ENCODE data around the gene ERC1.

Gene ERC1
- 28.3 to 90.6 (median 47.3) reads per million in 18 experiments for total RNA-seq

DNA sequence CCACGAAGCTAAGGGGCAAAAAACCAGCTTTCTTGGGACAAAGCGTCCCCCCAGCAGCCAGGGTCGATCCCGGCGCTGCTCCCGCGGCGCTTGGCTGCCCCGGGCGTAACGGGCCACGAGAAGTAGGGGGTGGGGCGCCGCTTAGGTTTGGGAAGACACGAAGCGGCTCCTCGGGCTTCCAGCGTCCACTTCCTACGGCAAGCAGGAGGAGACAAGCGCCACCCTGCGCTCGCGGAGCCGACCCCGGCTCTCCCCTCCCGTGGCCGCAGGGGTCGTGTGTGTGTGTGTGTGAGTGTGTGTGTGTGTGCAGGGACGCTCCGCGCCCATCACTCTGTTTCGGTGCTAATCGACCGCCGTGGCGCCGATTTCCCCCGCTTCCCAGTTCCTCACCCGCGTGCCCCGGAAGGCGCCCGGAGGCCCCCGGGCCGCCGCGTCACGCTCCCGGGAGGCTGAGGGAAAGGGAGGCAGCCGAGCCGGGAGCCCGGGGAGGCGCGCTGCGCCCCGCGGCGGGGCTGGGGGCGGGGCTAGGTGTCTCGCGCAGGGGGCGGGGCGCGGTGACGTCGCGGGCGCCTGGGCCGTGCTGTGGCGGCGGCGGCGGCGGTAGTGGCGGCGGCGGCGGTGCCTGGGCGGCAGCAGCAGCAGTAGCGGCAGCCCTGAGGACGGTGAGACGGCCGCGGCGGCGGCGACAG is at the start of gene ERC1:
Gene ERC1, plus strand, starts transcription at position 563 of the 689 bp plus-strand sequence. CDS start 36,681 bp downstream, outside the sequence.
- peak; percentile 76 to 90 for DNase-seq

GRCh38 chr12:943051-943450 is 48.0 kb upstream of the ERC1 start:
- no peak for DNase-seq

GRCh38 chr12:944211-944610 is 46.8 kb upstream of the ERC1 start:
- DNase-seq = peak; percentile 16 to 68

DNA sequence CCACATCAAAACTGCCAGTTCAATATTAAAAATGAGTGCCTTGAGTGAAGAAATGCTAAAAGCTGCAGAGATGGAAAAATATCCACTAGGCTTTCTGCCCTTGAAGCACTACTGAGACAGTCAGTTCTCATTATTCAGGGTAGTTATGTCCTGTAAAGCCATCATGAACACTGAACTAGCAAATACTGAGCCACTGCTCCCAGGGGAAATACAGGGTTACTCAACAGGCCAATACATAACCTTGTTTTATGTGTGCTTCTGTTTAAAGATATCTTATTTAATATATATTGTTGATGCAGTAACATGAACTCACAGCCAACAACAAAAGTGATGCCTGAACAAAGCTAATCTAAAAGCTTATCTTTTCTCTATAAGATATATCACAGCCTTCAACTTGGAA is 44.8 kb upstream of the ERC1 start:
- DNase-seq = peak in 1 of 2 donors; percentile 20

- DNase-seq = peak; percentile 26 to 42
Observed at GRCh38 chr12:946631-947030, 44.4 kb upstream of the ERC1 start.

DNA sequence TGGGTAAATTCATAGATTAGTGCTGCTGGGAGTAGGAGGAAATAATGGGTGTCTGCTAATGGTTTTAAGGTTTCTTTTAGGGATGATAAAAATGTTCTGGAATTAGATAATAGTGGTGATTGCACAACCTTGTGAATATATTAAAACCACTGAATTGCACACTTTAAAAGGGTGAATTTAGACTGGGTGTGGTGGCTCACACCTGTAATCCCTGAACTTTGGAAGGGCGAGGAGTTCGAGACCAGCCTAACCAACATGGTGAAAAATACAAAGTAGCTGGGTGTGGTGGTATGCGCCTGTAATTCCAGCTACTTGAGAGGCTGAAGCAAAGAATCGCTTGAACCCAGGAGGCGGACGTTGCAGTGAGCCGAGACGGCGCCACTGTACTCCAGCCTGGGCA is 42.8 kb upstream of the ERC1 start:
- DNase-seq = no peak

DNA sequence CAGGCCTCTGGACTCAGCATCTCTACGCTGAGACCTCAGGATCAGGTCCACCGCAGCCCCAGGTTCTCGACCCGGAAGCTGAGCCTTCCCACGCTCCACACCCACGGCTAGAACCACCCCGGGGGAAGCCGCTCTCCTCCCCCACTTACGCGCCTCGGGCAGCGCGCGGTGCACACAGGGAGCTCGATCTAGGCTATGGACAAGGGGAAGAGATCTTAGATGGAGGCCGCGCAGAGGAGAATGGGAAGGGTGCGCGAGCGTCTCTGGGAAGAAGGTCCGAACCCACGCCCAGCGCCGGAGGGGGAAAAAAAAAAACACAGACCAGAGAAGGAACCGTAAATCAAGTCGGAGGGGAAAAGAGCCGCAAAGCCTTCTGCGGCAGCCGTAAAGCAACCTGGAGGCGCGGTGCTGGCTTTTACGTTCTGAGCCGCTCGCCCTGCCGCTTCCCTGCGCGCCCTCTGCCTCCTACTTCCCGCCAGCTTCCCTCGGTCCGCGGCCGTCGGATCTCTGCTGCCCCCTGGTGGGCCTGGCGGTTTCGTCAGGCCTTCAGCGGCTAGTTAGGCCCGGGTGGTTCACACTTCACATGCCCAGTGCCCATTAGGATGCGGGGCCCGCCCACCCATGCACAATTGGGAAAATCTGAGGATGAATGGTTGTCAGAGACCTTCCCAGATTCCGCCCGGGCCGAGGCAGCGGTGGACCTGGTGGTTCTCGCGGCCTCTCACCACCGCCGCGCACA is 41.4 kb upstream of the ERC1 start, which contains the start of gene RAD52:
Gene RAD52, minus strand, starts transcription at position 242 of the 739 bp plus-strand sequence. CDS start 16,636 bp downstream, outside the sequence.
- peak; percentile 99 for DNase-seq

DNA sequence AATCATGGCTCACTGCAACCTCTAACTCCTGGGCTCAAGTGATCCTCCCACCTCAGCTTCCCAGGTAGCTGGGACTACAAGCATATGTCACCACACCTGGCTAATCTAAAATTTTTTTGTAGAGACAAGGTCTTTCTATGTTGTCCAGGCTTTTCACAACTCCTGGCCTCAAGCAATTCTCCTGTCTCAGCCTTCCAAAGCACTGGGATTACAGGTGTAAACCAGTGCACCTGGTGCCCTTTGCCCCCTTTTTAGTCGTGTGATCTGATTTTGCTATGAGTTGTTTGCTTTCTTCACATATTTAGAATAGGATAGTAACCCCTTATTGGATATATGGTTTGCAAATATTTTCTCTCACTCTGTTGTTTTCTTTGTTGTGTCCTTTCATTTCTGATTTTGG is 39.8 kb upstream of the ERC1 start:
- DNase-seq = no peak

DNA sequence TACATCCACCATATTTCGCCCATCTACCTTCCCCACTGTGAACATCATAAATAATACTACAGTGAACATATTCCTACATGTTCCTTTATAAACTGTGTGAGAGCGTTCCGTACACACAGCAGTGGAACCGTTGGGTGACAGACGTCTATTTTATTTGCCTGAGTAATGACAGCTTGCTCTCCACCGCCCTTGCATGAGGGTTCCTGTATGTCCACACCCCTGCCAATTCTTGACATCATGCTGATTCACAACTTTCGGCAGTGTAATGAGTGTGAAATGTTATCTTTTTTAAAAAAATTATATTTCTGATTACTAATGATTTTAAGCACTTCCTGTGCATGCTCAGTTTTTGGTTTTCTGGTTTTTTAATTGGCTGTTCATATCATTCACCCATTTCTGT is 37.2 kb upstream of the ERC1 start:
- DNase-seq = peak in 1 of 2 donors; percentile 17

- no peak for DNase-seq
Observed at GRCh38 chr12:954741-955140, 36.3 kb upstream of the ERC1 start.

- DNase-seq = no peak
Observed at GRCh38 chr12:955939-956338, 35.1 kb upstream of the ERC1 start.

DNA sequence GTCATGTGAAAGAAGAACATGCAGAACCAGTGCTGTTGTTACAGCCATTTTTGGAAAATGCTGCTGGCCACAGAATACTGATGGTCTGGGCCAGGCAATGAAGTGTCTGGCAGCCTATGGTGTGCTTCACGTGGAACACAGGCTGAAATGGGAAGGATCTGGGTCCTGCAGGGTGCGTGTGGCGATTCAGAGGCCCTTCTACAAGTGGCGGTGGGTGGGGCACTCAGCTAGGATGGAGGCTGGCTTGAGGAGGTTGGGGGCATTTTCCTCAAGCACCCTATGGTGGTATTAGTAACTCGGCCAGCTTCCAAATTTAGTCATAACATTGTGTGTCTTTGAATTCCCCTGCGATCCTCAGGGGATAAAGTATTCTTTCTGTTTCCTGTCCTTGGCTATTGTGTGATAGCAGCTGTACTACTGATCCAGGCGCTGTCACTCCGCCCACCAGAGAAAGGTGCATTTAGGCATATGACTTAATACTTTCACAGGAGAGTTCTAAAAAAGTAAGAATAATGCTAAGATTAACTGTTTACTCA is 32.4 kb upstream of the ERC1 start:
- no peak for DNase-seq

GRCh38 chr12:966724-967123 is 24.3 kb upstream of the ERC1 start:
- DNase-seq = peak; percentile 71 to 84

DNA sequence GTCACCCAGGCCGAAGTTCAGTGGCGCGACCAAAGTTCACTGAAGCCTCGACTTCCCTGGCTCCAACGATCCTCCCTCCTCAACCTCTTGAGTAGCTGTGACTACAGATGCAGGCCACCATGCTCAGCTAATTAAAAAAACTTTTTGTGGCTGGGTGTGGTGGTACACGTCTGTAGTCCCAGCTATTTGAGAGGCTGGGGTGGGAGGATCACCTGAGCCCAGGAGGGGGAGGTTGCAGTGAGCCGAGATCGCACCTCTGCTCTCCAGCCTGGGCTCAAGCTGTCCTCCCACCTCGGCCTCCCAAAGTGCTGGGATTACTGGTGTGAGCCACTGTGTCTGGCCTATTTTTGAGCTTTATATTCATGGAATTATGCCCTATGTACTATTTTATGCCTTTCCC is 23.4 kb upstream of the ERC1 start:
- DNase-seq = no peak

DNA sequence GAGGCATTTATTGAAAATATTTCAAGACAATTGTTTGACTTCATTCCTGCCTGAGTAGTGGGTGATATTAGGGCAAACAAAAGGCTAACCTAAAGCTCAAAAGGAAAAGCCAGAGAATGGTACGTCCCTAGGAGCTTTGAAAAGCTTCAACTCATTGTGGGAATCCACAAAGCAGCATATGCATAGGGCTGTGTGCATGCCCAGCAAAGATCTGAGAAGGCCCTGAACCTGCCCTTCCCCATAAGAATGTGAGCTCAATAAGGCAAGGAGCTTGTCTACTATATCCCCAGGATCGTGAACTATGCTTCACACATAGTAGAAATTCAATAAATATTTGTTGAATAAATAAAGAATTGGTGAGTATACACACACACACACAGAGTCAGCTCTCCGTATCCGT is 22.5 kb upstream of the ERC1 start:
- no peak for DNase-seq

DNA sequence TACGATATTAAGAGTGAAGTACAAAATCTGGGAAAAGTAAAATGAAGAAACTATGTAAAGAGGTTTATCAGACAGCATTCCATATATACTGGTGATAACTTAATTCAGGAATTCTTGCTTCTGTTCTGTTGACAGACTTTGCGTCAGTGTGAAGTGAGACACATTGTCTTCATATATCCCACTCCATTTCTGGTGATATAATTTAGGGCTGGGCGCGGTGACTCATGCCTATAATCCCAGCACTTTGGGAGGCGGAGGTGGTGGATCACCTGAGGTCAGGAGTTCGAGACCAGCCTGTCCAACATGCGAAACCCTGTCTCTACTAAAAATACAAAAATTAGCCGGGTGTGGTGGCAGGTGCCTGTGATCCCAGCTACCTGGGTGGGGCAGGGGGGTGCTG is 21.2 kb upstream of the ERC1 start:
- DNase-seq = no peak

DNA sequence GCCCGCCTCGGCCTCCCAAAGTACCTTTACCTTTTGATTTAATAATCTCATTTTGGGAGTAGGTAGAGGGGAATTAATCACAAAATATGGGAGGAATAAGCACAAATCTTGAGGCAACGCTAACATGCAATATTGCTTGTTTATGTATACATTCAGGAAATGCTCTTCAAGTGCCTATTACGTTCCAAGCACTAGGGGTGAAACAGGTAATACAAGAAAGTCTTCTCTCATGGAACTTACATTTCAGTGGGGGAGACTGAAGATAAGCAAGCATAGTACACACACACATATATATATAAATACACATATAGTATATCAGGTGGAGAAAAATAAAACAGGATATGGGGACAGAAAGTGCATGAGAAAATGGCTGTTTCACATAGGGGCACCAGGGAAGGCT is 19.0 kb upstream of the ERC1 start:
- DNase-seq = no peak

DNA sequence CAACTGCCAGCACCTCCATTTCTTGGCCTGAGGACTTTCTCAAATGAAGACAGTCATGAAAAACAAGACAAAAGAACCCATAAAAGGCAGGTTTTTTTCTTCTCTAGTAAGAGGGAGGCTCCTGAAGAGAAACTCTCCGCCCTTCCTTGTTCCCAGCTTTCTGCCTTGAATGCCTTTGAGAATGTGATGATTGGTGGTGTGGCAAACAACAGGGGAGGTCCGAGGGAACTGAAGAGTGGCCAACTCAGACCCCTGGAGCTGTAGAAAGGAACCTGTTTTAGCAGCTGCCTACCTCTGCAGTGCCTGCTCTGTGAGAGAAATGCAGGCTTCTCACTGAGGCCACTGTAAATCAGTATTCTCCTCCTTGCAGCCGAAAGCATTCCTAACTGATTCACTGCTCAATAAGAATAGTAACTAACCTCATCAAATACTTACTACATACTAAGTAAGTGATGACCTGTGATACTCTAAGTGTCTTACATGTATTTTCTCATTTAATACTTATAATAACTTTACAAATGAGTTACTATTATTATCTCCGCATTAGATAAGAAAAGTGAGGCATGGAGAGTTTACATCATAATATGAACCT is 16.7 kb upstream of the ERC1 start:
- no peak for DNase-seq

GRCh38 chr12:976644-977043 is 14.4 kb upstream of the ERC1 start:
- no peak for DNase-seq

GRCh38 chr12:977156-977555 is 13.9 kb upstream of the ERC1 start:
- peak; percentile 24 to 75 for DNase-seq

- no peak for DNase-seq
Observed at GRCh38 chr12:979349-979748, 11.7 kb upstream of the ERC1 start.

DNA sequence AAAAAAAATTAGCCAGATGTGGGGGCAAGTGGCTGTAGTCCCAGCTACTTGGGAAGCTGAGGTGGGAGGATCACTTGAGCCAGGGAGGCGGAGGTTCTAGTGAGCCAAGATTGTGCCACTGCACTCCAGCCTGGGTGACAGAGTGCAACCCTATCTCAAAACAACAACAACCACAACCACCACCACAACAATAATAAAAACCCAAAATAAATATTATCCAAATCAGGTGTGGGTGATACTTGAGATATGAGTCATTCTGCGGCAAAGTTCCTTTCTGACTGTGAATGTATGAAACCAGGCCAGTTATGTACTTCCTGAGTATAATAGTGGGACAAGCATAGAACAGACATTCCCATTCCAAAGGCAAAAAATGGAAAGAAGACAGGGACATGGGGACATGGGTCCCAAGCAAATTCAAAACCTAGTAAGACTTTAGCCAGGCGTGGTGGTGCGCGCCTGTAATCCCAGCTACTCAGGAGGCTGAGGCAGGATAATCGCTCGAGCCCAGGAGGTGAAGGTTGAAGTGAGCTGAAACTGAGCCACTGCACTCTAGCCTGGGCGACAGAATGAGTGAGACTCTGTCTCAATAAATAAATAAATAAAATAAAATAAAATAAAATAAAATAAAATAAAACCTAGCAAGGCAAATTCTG is 9.7 kb upstream of the ERC1 start:
- DNase-seq = no peak

DNA sequence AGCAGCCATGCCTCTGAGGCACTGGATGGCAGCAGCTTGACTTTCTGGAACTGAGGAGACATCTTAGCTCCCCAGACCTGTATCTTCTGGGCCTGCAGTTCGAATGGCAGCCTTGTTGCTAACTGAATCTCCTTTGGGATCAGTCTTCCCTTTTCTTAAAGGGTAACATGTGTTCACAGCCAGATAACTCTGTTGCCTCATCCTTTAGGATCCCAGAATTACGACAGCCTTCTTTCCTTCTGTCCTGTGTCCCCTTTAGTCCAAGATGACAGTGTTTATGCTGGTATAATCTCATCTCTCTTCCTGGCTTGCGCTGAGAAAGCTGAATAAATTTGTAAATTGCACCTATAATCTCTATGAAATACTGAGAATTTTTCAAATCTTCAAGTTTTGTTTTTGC is 9.1 kb upstream of the ERC1 start:
- DNase-seq = peak; percentile 59 to 69

Measured in inflammatory macrophage (primary cell).